Adrenal gland (tissue), 5 donors: ENCODE measurements around the gene CALCOCO2.

Source experiments
- POLR2A ChIP-seq, 2 donors: fragments of 450-650 bp; IDR thresholded peaks; one replicate each; pipeline ENCODE4 v1.6.1; 2017; ENCODE audit warnings: antibody characterized with exemption in 2 of 2, mild to moderate bottlenecking in 2 of 2, moderate library complexity in 1 of 2
- TF ChIP-seq, protein P1 (sequence below), 6 experiments: fragments of 450-650 bp in 4 of 6; fragments of 200-600 bp in 2 of 6; sonication (generic) in 1 of 6; IDR thresholded peaks; 1 replicate in 5 of 6; 2 replicates in 1 of 6; pipeline versions ENCODE4 v1.5.1 to v1.8.0; 2016 to 2021; ENCODE audit warnings: antibody characterized with exemption in 6 of 6, mild to moderate bottlenecking in 2 of 6, moderate library complexity in 1 of 6
- donor health status: DM: no; HTN: no; CAD: no.

DNA sequence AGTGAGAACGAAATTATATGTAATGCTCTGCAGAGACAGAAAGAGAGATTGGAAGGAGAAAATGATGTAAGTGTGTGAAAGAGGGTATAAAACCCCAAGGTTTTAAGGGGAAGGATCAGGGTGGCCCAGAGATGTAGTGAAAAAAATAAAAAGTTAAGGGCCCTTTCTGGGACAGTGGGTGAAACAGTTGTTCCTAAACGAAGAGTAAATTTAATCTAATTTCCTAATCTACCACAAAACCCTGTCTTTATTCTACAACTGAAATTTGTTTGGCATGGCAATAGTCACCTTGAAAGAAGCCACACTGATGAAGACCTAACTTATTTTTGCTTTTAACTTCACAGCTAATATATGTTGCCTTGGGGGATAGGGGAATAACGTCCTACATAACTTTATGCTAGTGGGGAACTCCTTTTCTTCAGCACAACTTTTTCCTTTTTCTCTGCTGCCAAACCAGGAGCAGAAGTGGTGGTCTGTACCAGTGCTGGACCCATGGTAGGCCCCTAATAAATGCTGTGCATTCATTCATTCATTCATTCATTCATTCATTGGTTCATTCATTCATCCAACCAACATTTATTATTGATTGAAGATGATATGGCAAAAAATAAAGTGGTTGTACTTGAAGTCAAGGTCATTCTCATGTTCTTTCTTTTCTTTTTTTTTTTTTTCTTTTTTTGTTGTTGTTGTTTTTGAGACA is 25.4 kb downstream of the CALCOCO2 start:
- TF ChIP-seq, protein P1, sequence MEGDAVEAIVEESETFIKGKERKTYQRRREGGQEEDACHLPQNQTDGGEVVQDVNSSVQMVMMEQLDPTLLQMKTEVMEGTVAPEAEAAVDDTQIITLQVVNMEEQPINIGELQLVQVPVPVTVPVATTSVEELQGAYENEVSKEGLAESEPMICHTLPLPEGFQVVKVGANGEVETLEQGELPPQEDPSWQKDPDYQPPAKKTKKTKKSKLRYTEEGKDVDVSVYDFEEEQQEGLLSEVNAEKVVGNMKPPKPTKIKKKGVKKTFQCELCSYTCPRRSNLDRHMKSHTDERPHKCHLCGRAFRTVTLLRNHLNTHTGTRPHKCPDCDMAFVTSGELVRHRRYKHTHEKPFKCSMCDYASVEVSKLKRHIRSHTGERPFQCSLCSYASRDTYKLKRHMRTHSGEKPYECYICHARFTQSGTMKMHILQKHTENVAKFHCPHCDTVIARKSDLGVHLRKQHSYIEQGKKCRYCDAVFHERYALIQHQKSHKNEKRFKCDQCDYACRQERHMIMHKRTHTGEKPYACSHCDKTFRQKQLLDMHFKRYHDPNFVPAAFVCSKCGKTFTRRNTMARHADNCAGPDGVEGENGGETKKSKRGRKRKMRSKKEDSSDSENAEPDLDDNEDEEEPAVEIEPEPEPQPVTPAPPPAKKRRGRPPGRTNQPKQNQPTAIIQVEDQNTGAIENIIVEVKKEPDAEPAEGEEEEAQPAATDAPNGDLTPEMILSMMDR (IDR thresholded peaks at IDR 0.05) = no peak
- TF ChIP-seq POLR2A (IDR thresholded peaks at IDR 0.05) = no peak
